ENCODE results near the gene EPAS1.

Gene EPAS1

DNA sequence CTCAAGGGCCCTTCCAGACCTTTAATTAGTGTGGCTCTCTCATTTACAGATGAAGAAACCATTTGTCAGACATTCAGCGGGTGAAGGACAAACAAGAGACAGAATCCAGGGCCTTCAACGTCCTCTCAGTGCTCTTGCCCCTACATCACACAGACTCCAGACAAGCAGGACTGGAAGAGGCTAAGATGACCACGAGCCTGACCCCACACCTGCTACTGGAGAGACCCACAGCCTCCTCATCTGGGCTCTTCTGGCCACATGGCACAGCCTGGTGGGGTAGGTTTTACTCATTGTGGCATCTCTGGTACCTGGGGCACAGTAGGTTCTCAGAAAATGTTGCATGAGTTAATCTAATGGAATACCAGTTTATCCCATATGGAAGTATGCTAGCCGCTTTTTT is 112.5 kb downstream of the EPAS1 start:
- DNase-seq (ENCODE audit: low read depth in 2 of 2): no peak

GRCh38 chr2:46410273-46411244 is 113.4 kb downstream of the EPAS1 start:
- no peak for DNase-seq (ENCODE audit: low read depth in 2 of 2)

- no peak for DNase-seq (ENCODE audit: low read depth in 2 of 2)
Measured at GRCh38 chr2:46411245-46411641, 114.0 kb downstream of the EPAS1 start.

GRCh38 chr2:46411985-46412384 is 114.8 kb downstream of the EPAS1 start:
- DNase-seq (ENCODE audit: low read depth in 2 of 2): no peak

GRCh38 chr2:46413111-46413510 is 115.9 kb downstream of the EPAS1 start:
- no peak for DNase-seq (ENCODE audit: low read depth in 2 of 2)

GRCh38 chr2:46413631-46414030 is 116.4 kb downstream of the EPAS1 start:
- DNase-seq (ENCODE audit: low read depth in 2 of 2): no peak

- no peak for DNase-seq (ENCODE audit: low read depth in 2 of 2)
Measured at GRCh38 chr2:46414701-46415100, 117.5 kb downstream of the EPAS1 start.

DNA sequence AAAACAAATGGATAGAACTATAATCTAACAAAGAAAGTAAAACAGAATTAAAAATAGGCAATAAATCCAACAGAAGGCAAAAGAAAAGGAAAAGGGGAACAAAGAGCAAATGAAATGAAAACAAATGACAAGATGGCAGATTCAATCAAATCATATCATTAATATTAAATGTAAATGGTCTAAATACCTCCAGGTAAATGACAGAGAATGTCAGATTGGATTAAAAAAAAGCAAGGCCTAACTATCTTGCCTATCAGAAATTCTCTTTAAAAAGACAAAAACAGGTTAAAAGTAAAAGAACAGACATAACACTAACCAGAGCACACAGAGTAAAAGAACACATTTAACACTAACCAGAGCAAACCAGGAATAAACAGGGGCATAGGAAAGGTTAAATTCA is 119.1 kb downstream of the EPAS1 start:
- no peak for DNase-seq (ENCODE audit: low read depth in 2 of 2)

GRCh38 chr2:46416739-46417403 is 119.7 kb downstream of the EPAS1 start:
- DNase-seq (ENCODE audit: low read depth in 2 of 2): no peak

- DNase-seq (ENCODE audit: low read depth in 2 of 2): no peak
Measured at GRCh38 chr2:46420945-46421344, 123.7 kb downstream of the EPAS1 start.

GRCh38 chr2:46421361-46421760 is 124.2 kb downstream of the EPAS1 start:
- DNase-seq (ENCODE audit: low read depth in 2 of 2): no peak

DNA sequence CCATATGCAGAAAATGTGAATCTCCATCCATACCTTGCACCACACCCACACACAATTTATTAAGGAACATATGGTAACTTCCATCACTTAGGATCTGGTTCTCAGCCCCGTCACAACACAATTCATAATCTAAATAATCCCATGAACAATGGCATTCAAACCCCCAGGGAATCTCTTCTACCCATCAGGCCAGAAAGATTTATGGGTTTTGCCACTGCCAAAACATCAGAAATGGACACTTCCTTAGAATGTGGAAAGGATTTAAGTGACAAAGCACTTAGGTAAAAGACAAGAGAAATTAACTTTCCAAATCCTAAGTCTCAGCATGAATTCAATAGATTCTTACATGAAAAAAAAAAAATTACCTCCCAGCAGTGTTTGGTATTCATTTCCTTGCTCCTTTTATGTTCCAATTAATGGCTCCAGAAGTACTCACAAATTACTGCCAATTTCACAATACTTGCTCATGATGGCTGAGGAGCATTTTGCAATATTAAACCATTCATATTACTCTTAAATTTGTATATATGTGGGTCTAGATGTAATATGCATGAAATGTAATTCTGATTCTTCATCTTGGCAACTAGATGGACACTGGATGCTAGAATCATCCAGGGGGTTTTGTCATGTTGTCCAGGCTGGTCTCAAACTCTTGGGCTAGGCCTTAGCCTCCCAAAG is 125.6 kb downstream of the EPAS1 start:
- no peak for DNase-seq (ENCODE audit: low read depth in 2 of 2)

DNA sequence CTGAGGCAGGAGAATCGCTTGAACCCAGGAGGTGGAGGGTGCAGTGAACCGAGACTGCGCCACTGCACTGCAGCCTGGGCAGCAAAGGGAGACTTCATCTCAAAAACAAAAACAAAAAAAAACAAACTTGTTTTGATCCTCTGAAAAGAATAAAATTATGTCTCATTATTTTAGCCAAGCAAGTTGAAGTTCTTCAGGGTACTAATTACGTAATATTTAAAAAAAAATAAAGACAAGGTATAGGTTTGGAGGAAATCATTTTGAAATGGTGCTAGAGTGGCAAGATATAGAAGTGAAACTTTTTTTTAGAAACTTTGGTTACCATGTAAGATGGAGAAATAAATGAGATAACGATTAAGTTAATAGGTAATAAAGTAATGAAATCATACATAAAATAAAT is 127.7 kb downstream of the EPAS1 start:
- DNase-seq (ENCODE audit: low read depth in 2 of 2): no peak

- no peak for DNase-seq (ENCODE audit: low read depth in 2 of 2)
Measured at GRCh38 chr2:46428911-46429436, 131.8 kb downstream of the EPAS1 start.

DNA sequence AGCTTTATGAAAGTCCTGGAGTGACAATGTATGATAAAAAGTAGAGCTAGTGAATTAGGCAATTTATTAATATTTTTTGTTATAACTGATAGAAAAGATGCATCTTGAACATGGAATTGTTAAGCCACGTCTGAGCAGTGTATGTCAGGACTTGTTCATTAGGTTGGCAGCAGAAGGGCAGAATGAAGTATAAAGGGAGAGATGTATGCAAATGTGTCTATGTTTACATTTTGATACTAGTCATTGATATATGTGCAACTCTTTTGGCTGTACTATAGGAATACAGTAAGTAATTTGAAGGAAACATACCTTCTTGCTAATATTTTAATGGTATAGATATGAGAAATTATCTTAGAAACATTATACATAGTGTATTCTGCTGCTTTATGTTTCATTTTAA is 133.2 kb downstream of the EPAS1 start:
- DNase-seq (ENCODE audit: low read depth in 2 of 2): no peak

DNA sequence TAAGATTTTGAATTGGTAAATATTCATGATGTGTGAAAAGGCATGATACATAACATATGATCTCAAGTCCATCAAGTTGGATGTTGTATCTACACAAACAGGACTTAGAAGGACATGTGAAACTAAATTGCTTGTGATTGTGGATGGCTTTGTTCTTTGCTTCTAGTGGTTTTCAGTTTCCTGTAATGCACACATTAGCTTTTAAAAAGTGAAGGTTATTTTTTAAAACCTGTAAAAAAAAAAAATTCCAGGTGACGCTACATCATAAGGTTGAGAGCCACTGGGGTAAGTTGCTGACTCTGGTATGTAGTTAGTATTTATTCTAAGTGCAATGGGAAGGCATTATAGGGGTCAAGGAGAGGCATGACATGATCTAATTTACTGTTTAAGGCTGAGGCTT is 133.8 kb downstream of the EPAS1 start:
- no peak for DNase-seq (ENCODE audit: low read depth in 2 of 2)

DNA sequence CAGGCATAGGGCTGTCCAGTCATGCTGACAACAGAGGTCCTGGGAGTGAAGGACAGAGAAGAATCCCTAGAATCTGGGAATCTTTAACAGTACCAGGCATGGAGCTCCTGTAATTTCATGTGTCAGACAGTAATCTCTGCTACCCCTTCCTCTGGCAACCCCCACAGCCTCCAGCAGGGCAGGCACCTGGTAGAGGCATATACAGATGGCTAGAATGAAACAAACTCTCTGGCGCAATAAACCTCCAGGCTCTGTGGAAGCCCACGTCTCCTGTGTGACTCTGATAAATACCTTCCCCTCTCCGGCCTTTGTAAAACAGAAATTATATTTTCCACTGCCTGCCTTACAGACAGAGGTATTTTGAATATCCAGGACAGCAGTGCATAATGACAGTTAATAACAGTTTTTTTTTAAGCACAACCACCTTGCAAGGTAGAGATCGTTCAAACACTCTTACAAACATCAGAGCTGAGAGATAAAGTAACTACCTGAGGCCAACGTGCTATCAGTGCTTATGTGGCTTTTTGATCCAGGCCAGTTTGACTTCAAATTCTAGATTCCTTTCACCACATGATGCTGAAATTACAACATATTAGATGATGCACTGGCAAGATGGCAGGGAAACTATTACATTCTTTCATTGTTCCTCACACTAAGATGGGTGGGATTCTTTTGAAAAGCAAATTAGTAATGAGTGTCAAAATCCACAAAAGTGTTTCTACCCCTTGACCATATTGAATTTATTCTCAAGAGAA is 134.5 kb downstream of the EPAS1 start:
- no peak for DNase-seq (ENCODE audit: low read depth in 2 of 2)

GRCh38 chr2:46434851-46435273 is 137.7 kb downstream of the EPAS1 start:
- DNase-seq (ENCODE audit: low read depth in 2 of 2): no peak

GRCh38 chr2:46435353-46435752 is 138.1 kb downstream of the EPAS1 start:
- no peak for DNase-seq (ENCODE audit: low read depth in 2 of 2)

DNA sequence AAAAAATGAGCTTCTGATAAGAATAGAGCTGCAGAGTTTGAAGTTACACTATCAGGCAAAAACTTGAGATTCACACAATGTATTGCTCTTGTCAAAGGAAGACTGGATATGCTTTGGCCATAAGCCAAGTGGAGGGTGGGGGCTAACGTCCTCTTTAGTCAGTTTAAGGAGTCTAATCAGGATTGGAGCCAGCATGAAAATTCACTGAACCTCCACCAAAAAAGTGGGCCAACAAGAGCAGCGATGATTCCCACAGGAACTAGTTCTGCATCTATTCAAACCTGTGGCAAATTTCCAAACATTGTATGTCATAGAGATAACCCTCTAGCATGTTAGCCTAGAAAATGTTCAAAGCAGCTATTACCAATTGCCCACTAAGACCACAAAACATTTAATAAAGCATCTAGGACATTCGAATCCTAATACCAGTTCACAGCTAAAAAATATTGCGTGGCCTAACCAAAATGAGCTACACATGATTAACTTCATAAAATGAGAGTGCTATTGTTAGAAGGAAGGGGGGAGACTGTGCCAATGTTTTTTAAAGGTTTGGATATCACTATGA is 138.7 kb downstream of the EPAS1 start:
- DNase-seq (ENCODE audit: low read depth in 2 of 2): no peak
